HepG2 (cell line): ENCODE measurements around the gene GIPC1. TPM values are rescaled to one million over a fixed set of nuclear protein-coding genes. Genes with fewer than 3 reads are reported as not detected.
A peak's percentile ranks its signal among the peaks of the same experiment; 100 is the strongest.

ENCODE experiments used
- ARID5B ChIP-seq: IDR thresholded peaks from 2 replicates; pipeline ENCODE4 v1.4.0; 2020; ENCODE audit warnings: mild to moderate bottlenecking, missing genetic modification reagents
- ATAD3A ChIP-seq: sonication (generic); formaldehyde crosslinking; IDR thresholded peaks from 2 replicates; pipeline ENCODE4 v1.4.0; 2020; ENCODE audit warnings: missing genetic modification reagents
- ELF1 ChIP-seq: sonication (generic); formaldehyde crosslinking; IDR thresholded peaks from 2 replicates; pipeline ENCODE4 v1.4.0; 2020; ENCODE audit warnings: missing genetic modification reagents
- IRF2 ChIP-seq: IDR thresholded peaks from 2 replicates; pipeline ENCODE4 v1.6.1; 2018; ENCODE audit warnings: missing genetic modification reagents, missing compliant biosample characterization
- JUND ChIP-seq: sonication (generic); formaldehyde crosslinking; IDR thresholded peaks from 2 replicates; pipeline ENCODE4 v1.8.0; 2022; ENCODE audit warnings: mild to moderate bottlenecking, missing genetic modification reagents
- KAT2B ChIP-seq: fragments of 150-350 bp; IDR thresholded peaks from 2 replicates; pipeline ENCODE4 v1.6.1; 2014; ENCODE audit warnings: low read depth, low read length, borderline replicate concordance
- MIER2 ChIP-seq: IDR thresholded peaks from 2 replicates; pipeline ENCODE4 v1.6.1; 2016; ENCODE audit warnings: missing biosample characterization, missing genetic modification reagents
- MXD1 ChIP-seq: sonication (generic); formaldehyde crosslinking; IDR thresholded peaks from 2 replicates; pipeline ENCODE4 v1.4.0; 2020; ENCODE audit warnings: mild to moderate bottlenecking, missing genetic modification reagents
- NFATC3 ChIP-seq: sonication (generic); formaldehyde crosslinking; IDR thresholded peaks from 2 replicates; pipeline ENCODE4 v1.5.1; 2020; ENCODE audit warnings: mild to moderate bottlenecking, missing genetic modification reagents
- NFE2 ChIP-seq: sonication (generic); formaldehyde crosslinking; IDR thresholded peaks from 2 replicates; pipeline ENCODE4 v1.4.0; 2020; ENCODE audit warnings: missing genetic modification reagents
- SOX6 ChIP-seq, 2 experiments: fragments of 450-650 bp in 1 of 2; sonication (generic) in 1 of 2; formaldehyde crosslinking in 1 of 2; IDR thresholded peaks; 2 replicates each; pipeline versions ENCODE4 v1.4.0 to v1.6.1; 2017 to 2020; ENCODE audit warnings: antibody characterized with exemption in 1 of 2, mild to moderate bottlenecking in 1 of 2, missing genetic modification reagents in 1 of 2
- U2AF2 ChIP-seq: fragments of 200-400 bp; formaldehyde crosslinking; IDR thresholded peaks from 2 replicates; pipeline ENCODE4 v1.6.1; 2017; ENCODE audit warnings: low read depth, mild to moderate bottlenecking, low read length
- ZFP91 ChIP-seq: sonication (generic); formaldehyde crosslinking; IDR thresholded peaks from 2 replicates; pipeline ENCODE4 v1.9.0; 2022; ENCODE audit warnings: missing genetic modification reagents, mild to moderate bottlenecking, borderline replicate concordance
- ZNF263 ChIP-seq: sonication (generic); formaldehyde crosslinking; IDR thresholded peaks from 2 replicates; pipeline ENCODE4 v1.4.0; 2020; ENCODE audit warnings: missing genetic modification reagents
- ZNF292 ChIP-seq: sonication (generic); formaldehyde crosslinking; IDR thresholded peaks from 2 replicates; pipeline ENCODE4 v1.8.1; 2022; ENCODE audit warnings: mild to moderate bottlenecking, low read depth, missing genetic modification reagents, borderline replicate concordance
- ZNF451 ChIP-seq: sonication (generic); formaldehyde crosslinking; IDR thresholded peaks from 2 replicates; pipeline ENCODE4 v1.5.0; 2020; ENCODE audit warnings: mild to moderate bottlenecking, missing genetic modification reagents
- ZNF557 ChIP-seq: sonication (generic); formaldehyde crosslinking; IDR thresholded peaks from 2 replicates; pipeline ENCODE4 v1.4.0; 2020; ENCODE audit warnings: missing genetic modification reagents
- ZNF589 ChIP-seq: sonication (generic); formaldehyde crosslinking; conservative IDR thresholded peaks from 2 replicates; pipeline ENCODE4 v1.8.0; 2022; ENCODE audit warnings: mild to moderate bottlenecking, moderate library complexity, missing genetic modification reagents
- ZNF609 ChIP-seq: sonication (generic); formaldehyde crosslinking; IDR thresholded peaks from 2 replicates; pipeline ENCODE4 v1.4.0; 2020; ENCODE audit warnings: mild to moderate bottlenecking, missing genetic modification reagents, borderline replicate concordance
- polyA plus RNA-seq, 8 experiments: library from polyadenylated mRNA; depleted of rRNA in 3 of 8; stranded (reverse) in 7 of 8; unstranded in 1 of 8; fragments of >200 nt; fragmentation: Illumina TruSeq in 4 of 8; extraction: Trizol in 4 of 8; gene quantifications; 2 replicates each; pipeline versions ENCODE4 v1.2.1 to v1.2.3, GENCODE V29; 2011 to 2016; ENCODE audit warnings: low read depth in 4 of 8, missing spikeins in 1 of 8, mixed read lengths in 1 of 8; ENCODE audit not compliant: insufficient read depth in 1 of 8
- total RNA-seq, 5 experiments: library from RNA; depleted of rRNA; stranded (reverse); fragments of >200 nt; fragmentation: Illumina TruSeq; extraction: Trizol; gene quantifications; 2 replicates each; pipeline ENCODE4 v1.2.3, GENCODE V29; 2016; ENCODE audit warnings: low read depth in 1 of 5

The GIPC1 gene
- total and polyA plus RNA-seq, 2 of the 13 experiments (the other 11 are each of a cell fraction or from before 2014, with no cell fraction given): 27.1 to 48.1 TPM

GRCh38 chr19:14475251-14476073 is 20.5 kb downstream of the GIPC1 start, which contains the start of gene PTGER1 (continued):
- TF ChIP-seq ZNF609: no peak
- no peak for TF ChIP-seq ZNF589
- TF ChIP-seq ZNF263 (CRISPR knock-in tag): peak; percentile 44; the same call in 1 of the 2 replicates
- TF ChIP-seq JUND (CRISPR knock-in tag): no peak
- no peak for TF ChIP-seq U2AF2
- TF ChIP-seq ELF1 (CRISPR knock-in tag): 0 out of 2 replicates have a peak, but pooled peaks have one; percentile 35
- no peak for TF ChIP-seq KAT2B
- TF ChIP-seq MIER2 (CRISPR knock-in tag): no peak
- no peak for TF ChIP-seq ZNF557 (CRISPR knock-in tag)
- no peak for TF ChIP-seq ARID5B (CRISPR knock-in tag)
- TF ChIP-seq ATAD3A (CRISPR knock-in tag): no peak
- TF ChIP-seq ZNF451 (CRISPR knock-in tag): no peak
- no peak for TF ChIP-seq ZNF292 (CRISPR knock-in tag)
- 0 out of 2 replicates have a peak, but pooled peaks have one; percentile 6 for TF ChIP-seq MXD1 (CRISPR knock-in tag)
- no peak; the same call in 1 of the 2 replicates for TF ChIP-seq ZFP91 (CRISPR knock-in tag)
- no peak for TF ChIP-seq NFATC3 (CRISPR knock-in tag)
- TF ChIP-seq SOX6 (IDR thresholded peaks at IDR 0.05): no peak
- no peak for TF ChIP-seq SOX6 (CRISPR knock-in tag; IDR thresholded peaks at IDR 0.05)
- no peak for TF ChIP-seq IRF2
- no peak for TF ChIP-seq NFE2 (CRISPR knock-in tag)
